H1 (cell line): ENCODE data around the gene POLR2I. TPM values are rescaled to one million over a fixed set of nuclear protein-coding genes. Genes with fewer than 3 reads are reported as not detected.

ENCODE experiments used
- CTCF ChIA-PET: fragments of 300-600 bp; sonication (Branson Sonifier 250); formaldehyde crosslinking; loops from one replicate; lab custom pipeline; 2021; ENCODE audit not compliant: partially characterized antibody; lab: Charles Lee
- POLR2A ChIA-PET: fragments of 300-600 bp; sonication (Branson Sonifier 250); formaldehyde crosslinking; loops from one replicate; lab custom pipeline; 2021; ENCODE audit warnings: inconsistent platforms; ENCODE audit not compliant: partially characterized antibody; lab: Charles Lee
- DNase-seq, 2 experiments: peaks; one replicate each; pipeline versions ENCODE4 v3.0.0 to v3.0.0-alpha.2; 2010 to 2022; ENCODE audit warnings: low spot score in 2 of 2, low read depth in 1 of 2, mixed read lengths in 1 of 2
- FAIRE-seq: peaks from 2 replicates; lab custom pipeline; 2011; peaks lifted over from hg19 to GRCh38; lab: Jason Lieb, UNC
- H2AFZ ChIP-seq: 2 replicates; pipeline ENCODE4 v1.8.1; 2012; ENCODE audit warnings: low read length, inconsistent platforms
- H2AK5ac ChIP-seq: 2 replicates; pipeline ENCODE4 v1.6.1; 2013; ENCODE audit warnings: low read depth, low read length
- H2BK120ac ChIP-seq: replicated peaks from 2 replicates; pipeline ENCODE3; 2013; ENCODE audit warnings: low read depth, low read length, inconsistent platforms
- H2BK12ac ChIP-seq: 2 replicates; pipeline ENCODE4 v1.6.1; 2013; ENCODE audit warnings: low read depth, low read length
- H2BK15ac ChIP-seq: 2 replicates; pipeline ENCODE4 v1.6.1; 2013; ENCODE audit warnings: low read length
- H2BK20ac ChIP-seq: 2 replicates; pipeline ENCODE4 v1.6.1; 2013; ENCODE audit warnings: low read length
- H2BK5ac ChIP-seq: 2 replicates; pipeline ENCODE4 v1.6.1; 2013; ENCODE audit warnings: low read depth, low read length
- H3K14ac ChIP-seq: 2 replicates; pipeline ENCODE4 v1.6.1; 2013; ENCODE audit warnings: inconsistent platforms; ENCODE audit not compliant: insufficient read length
- H3K18ac ChIP-seq: 2 replicates; pipeline ENCODE4 v1.6.1; 2013; ENCODE audit warnings: low read length; ENCODE audit errors: extremely low read depth
- H3K23ac ChIP-seq: 2 replicates; pipeline ENCODE4 v1.6.1; 2013; ENCODE audit warnings: inconsistent platforms; ENCODE audit not compliant: insufficient read length
- H3K23me2 ChIP-seq: 2 replicates; pipeline ENCODE4 v1.6.1; 2013; ENCODE audit warnings: low read depth, low read length
- H3K27ac ChIP-seq: 2 replicates; pipeline ENCODE4 v1.6.1; 2011; ENCODE audit warnings: low read depth, low read length, inconsistent platforms
- H3K27me3 ChIP-seq, 4 experiments: replicated peaks in 1 of 4; 1 replicate in 1 of 4; 2 replicates in 3 of 4; pipeline versions ENCODE4 v1.6.1 to v1.8.1; 2011 to 2013; ENCODE audit warnings: low read length in 3 of 4, mild to moderate bottlenecking in 3 of 4, inconsistent platforms in 2 of 4, mixed read lengths in 2 of 4, moderate library complexity in 1 of 4; ENCODE audit not compliant: control insufficient read depth in 3 of 4, insufficient read depth in 3 of 4; ENCODE audit errors: extremely low read depth in 1 of 4
- H3K36me3 ChIP-seq, 4 experiments: 2 replicates each; pipeline versions ENCODE4 v1.6.1 to v1.8.1; 2011 to 2013; ENCODE audit warnings: mild to moderate bottlenecking in 4 of 4, low read length in 3 of 4, moderate library complexity in 2 of 4, control low read depth in 1 of 4, inconsistent platforms in 1 of 4; ENCODE audit not compliant: insufficient read depth in 4 of 4, control insufficient read depth in 2 of 4
- H3K4ac ChIP-seq: replicated peaks from 2 replicates; pipeline ENCODE3; 2013; ENCODE audit warnings: low read length, low read depth, mixed read lengths, inconsistent platforms; ENCODE audit not compliant: insufficient read length
- H3K4me1 ChIP-seq, 4 experiments: replicated peaks in 1 of 4; 1 replicate in 1 of 4; 2 replicates in 3 of 4; pipeline versions ENCODE4 v1.6.1 to v1.8.1; 2011 to 2013; ENCODE audit warnings: low read length in 3 of 4, inconsistent platforms in 2 of 4, mixed read lengths in 1 of 4; ENCODE audit not compliant: insufficient read depth in 4 of 4, control insufficient read depth in 3 of 4
- H3K4me2 ChIP-seq, 2 experiments: 2 replicates each; pipeline versions ENCODE4 v1.6.1 to v1.8.1; 2011 to 2013; ENCODE audit warnings: low read depth in 2 of 2, low read length in 2 of 2, control low read depth in 1 of 2, inconsistent platforms in 1 of 2, mild to moderate bottlenecking in 1 of 2; ENCODE audit not compliant: insufficient read depth in 1 of 2
- H3K4me3 ChIP-seq, 4 experiments: fragments of 200-600, 300-600 bp in 1 of 4; sonication (generic), shearing (Covaris generic), sonication (Bioruptor Twin) in 1 of 4; 2 replicates each; pipeline versions ENCODE4 v1.5.1 to v1.8.1; 2011 to 2016; ENCODE audit warnings: low read length in 4 of 4, low read depth in 3 of 4, control low read depth in 2 of 4, inconsistent platforms in 2 of 4, mild to moderate bottlenecking in 2 of 4, mixed read lengths in 1 of 4, moderate library complexity in 1 of 4; ENCODE audit not compliant: insufficient read depth in 2 of 4; ENCODE audit errors: extremely low read depth in 1 of 4
- H3K56ac ChIP-seq: replicated peaks from 2 replicates; pipeline ENCODE3; 2013; ENCODE audit warnings: low read depth, mild to moderate bottlenecking, mixed read lengths, low read length, inconsistent platforms; ENCODE audit not compliant: insufficient read length
- H3K79me1 ChIP-seq: 2 replicates; pipeline ENCODE4 v1.6.1; 2013; ENCODE audit warnings: low read depth, low read length, control low read depth
- H3K79me2 ChIP-seq, 2 experiments: 2 replicates each; pipeline versions ENCODE4 v1.6.1 to v1.8.1; 2012 to 2013; ENCODE audit warnings: low read length in 2 of 2, mild to moderate bottlenecking in 2 of 2, inconsistent platforms in 1 of 2; ENCODE audit not compliant: insufficient read depth in 2 of 2, control insufficient read depth in 1 of 2
- H3K9ac ChIP-seq, 4 experiments: replicated peaks in 1 of 4; 1 replicate in 1 of 4; 2 replicates in 3 of 4; pipeline versions ENCODE4 v1.6.1 to v1.8.1; 2011 to 2013; ENCODE audit warnings: low read depth in 3 of 4, low read length in 3 of 4, control low read depth in 2 of 4, mild to moderate bottlenecking in 2 of 4, moderate library complexity in 2 of 4, inconsistent platforms in 1 of 4; ENCODE audit errors: extremely low read depth in 1 of 4
- H3K9me3 ChIP-seq, 2 experiments: 2 replicates each; pipeline versions ENCODE4 v1.6.1 to v1.8.1; 2012 to 2013; ENCODE audit warnings: mild to moderate bottlenecking in 2 of 2, moderate library complexity in 2 of 2, control low read depth in 1 of 2, inconsistent platforms in 1 of 2, low read depth in 1 of 2, low read length in 1 of 2, mixed read lengths in 1 of 2; ENCODE audit not compliant: insufficient read depth in 2 of 2
- H4K20me1 ChIP-seq, 2 experiments: replicated peaks in 1 of 2; 2 replicates each; pipeline versions ENCODE3 to v1.8.1; 2011 to 2013; ENCODE audit warnings: inconsistent platforms in 2 of 2, low read length in 2 of 2, mild to moderate bottlenecking in 1 of 2; ENCODE audit not compliant: insufficient read depth in 2 of 2, control insufficient read depth in 1 of 2
- H4K5ac ChIP-seq: 2 replicates; pipeline ENCODE4 v1.6.1; 2013; ENCODE audit warnings: low read length, low read depth, mixed read lengths, inconsistent platforms; ENCODE audit not compliant: insufficient read length
- H4K8ac ChIP-seq: 2 replicates; pipeline ENCODE4 v1.8.0; 2013; ENCODE audit warnings: mild to moderate bottlenecking, moderate library complexity, low read length, inconsistent platforms; ENCODE audit not compliant: insufficient read depth; ENCODE audit errors: extremely low read depth
- H4K91ac ChIP-seq: replicated peaks from 2 replicates; pipeline ENCODE3; 2013; ENCODE audit warnings: low read length, mixed read lengths, inconsistent platforms; ENCODE audit not compliant: insufficient read length
- BRCA1 ChIP-seq: IDR thresholded peaks from 2 replicates; pipeline ENCODE4 v1.6.1; 2012; ENCODE audit warnings: low read depth, low read length, improper control_type of control experiment
- CEBPB ChIP-seq: IDR thresholded peaks from 2 replicates; pipeline ENCODE4 v1.6.1; 2012; ENCODE audit warnings: low read depth, low read length
- CHD2 ChIP-seq: IDR thresholded peaks from 2 replicates; pipeline ENCODE4 v1.6.1; 2012; ENCODE audit warnings: low read length, improper control_type of control experiment
- EP300 ChIP-seq, 2 experiments: IDR thresholded peaks; 1 replicate in 1 of 2; 2 replicates in 1 of 2; pipeline ENCODE4 v1.6.1; 2011 to 2012; ENCODE audit warnings: low read depth in 2 of 2, low read length in 2 of 2, mild to moderate bottlenecking in 2 of 2, borderline replicate concordance in 1 of 2, inconsistent platforms in 1 of 2, moderate library complexity in 1 of 2
- JUN ChIP-seq: IDR thresholded peaks from 2 replicates; pipeline ENCODE4 v1.6.1; 2011; ENCODE audit warnings: low read depth, mild to moderate bottlenecking, improper control_type of control experiment, low read length
- KDM4A ChIP-seq: IDR thresholded peaks from one replicate; pipeline ENCODE4 v1.7.1; 2012; ENCODE audit warnings: low read depth, mild to moderate bottlenecking, moderate library complexity, low read length, inconsistent platforms; ENCODE audit not compliant: severe bottlenecking
- POLR2A ChIP-seq, 2 experiments: IDR thresholded peaks; 1 replicate in 1 of 2; 2 replicates in 1 of 2; pipeline ENCODE4 v1.6.1; 2011; ENCODE audit warnings: low read depth in 2 of 2, low read length in 2 of 2, mild to moderate bottlenecking in 2 of 2; ENCODE audit errors: control extremely low read depth in 1 of 2
- SP1 ChIP-seq: IDR thresholded peaks from 2 replicates; pipeline ENCODE4 v1.6.1; 2011; ENCODE audit warnings: low read depth, low read length
- SP2 ChIP-seq: IDR thresholded peaks from 2 replicates; pipeline ENCODE4 v1.6.1; 2012; ENCODE audit warnings: mild to moderate bottlenecking, low read length, inconsistent platforms
- YY1 ChIP-seq: IDR thresholded peaks from 2 replicates; pipeline ENCODE4 v1.6.1; 2011; ENCODE audit warnings: low read depth, mild to moderate bottlenecking, low read length
- WGBS, 2 experiments: shearing (Covaris generic) in 1 of 2; methylation state at CpG; one replicate each; pipeline versions ENCODE4 v1.1.6 to v1.1.7; 2013 to 2015; ENCODE audit warnings: low lambda C conversion rate in 2 of 2, mixed read lengths in 2 of 2, inconsistent platforms in 1 of 2, low coverage in 1 of 2, missing lambda C conversion rate in 1 of 2; ENCODE audit not compliant: insufficient replicate concordance in 2 of 2, insufficient coverage in 1 of 2, insufficient read length in 1 of 2; ENCODE audit errors: extremely low coverage in 1 of 2, missing lambda C conversion rate in 1 of 2; 5-methylcytosine and 5-hydroxymethylcytosine counted together
- polyA plus RNA-seq, 7 experiments: library from polyadenylated mRNA; depleted of rRNA in 3 of 7; stranded (reverse) in 5 of 7; unstranded in 2 of 7; fragments of >200 nt in 5 of 7; fragments of 200-250 nt in 2 of 7; gene quantifications; 1 replicate in 5 of 7; 2 replicates in 1 of 7; 4 replicates in 1 of 7; pipeline versions ENCODE4 v1.2.1 to v1.2.3, GENCODE V29; 2011 to 2013; ENCODE audit warnings: missing spikeins in 2 of 7, mixed read lengths in 2 of 7
- total RNA-seq: library from RNA; stranded (reverse); fragmentation: NEBNext Ultra II Directional; extraction: Animal tissue kit (Norgen Biotek cat#: 25700); gene quantifications from 2 replicates; pipeline ENCODE4 v1.2.1, GENCODE V29; 2021
- TF ChIP-seq, protein P1 (sequence below), 3 experiments: IDR thresholded peaks; 1 replicate in 2 of 3; 2 replicates in 1 of 3; pipeline versions ENCODE4 v1.5.1 to v1.6.1; 2011; ENCODE audit warnings: low read length in 3 of 3, mild to moderate bottlenecking in 3 of 3, inconsistent platforms in 2 of 3, low read depth in 1 of 3, moderate library complexity in 1 of 3; ENCODE audit not compliant: insufficient read depth in 1 of 3; ENCODE audit errors: control extremely low read depth in 1 of 3

The POLR2I gene
- total and polyA plus RNA-seq, 2 of the 8 experiments (the other 6 are each of a cell fraction or from before 2014, with no cell fraction given), result 143 to 150 TPM

DNA sequence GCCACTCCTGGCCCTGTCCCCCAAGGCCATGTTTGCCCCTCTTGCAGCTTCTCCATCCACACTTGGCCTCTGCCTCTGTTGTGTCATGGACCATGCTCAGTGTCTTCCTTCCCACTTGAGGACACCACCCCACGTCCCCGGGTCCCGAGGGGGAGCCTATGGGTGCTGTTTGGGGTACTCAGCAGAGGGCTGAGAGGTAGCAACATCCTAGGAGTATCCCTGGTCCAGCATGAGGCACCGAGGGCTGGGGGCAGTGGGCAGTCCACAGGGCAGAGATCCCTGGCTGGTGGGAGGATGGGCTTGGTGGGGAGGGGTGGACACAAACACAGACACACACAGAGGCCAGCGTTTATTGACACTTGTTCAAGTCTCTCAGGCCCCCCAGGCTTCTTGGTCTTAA, 35.9 kb upstream of the POLR2I start:
- peaks cover 0 to 12% of the 10 kb centered on the region in 2 experiments for H4K20me1 ChIP-seq
- no peak overlapping the region for H2BK15ac ChIP-seq
- no peak overlapping the region for H2AK5ac ChIP-seq
- H3K23ac ChIP-seq, result no peak overlapping the region
- no peak overlapping the region for H2AFZ ChIP-seq
- no peak overlapping the region for H2BK12ac ChIP-seq
- H2BK20ac ChIP-seq, result no peak overlapping the region
- ChIA-PET POLR2A (interaction anchor here (0.6 to 4.2 kb wide), 17 partner anchors 8 to 339 kb away, joined by 3 to 29 read pairs (median 4); partner anchors contain the start of genes POLR2I, TBCB and ZNF566), CTCF (interaction anchor here (0.8 to 2.9 kb wide), 4 partner anchors 14 to 22 kb away, joined by 3 to 17 read pairs (median 4); no protein-coding TSS in a partner anchor)
- no peak overlapping the region for H2BK5ac ChIP-seq
- H3K36me3 ChIP-seq, result peaks cover 12 to 41% (median 23%) of the 10 kb centered on the region in 4 experiments
- DNase-seq (no peak), FAIRE-seq (no peak)
- H4K5ac ChIP-seq, result no peak overlapping the region
- no peak overlapping the region for H3K18ac ChIP-seq
- TF ChIP-seq KDM4A (no peak), CEBPB (no peak), SP2 (no peak), CHD2 (no peak), EP300 (IDR thresholded peaks at IDR 0.05; ENCODE audit: borderline replicate concordance in 1 of 2, low read depth in 2 of 2, low read length in 2 of 2) (no peak), POLR2A (IDR thresholded peaks at IDR 0.05; ENCODE audit: control extremely low read depth in 1 of 2, low read depth in 2 of 2, low read length in 2 of 2) (no peak), BRCA1 (no peak), JUN (no peak), SP1 (no peak), YY1 (no peak)
- TF ChIP-seq, protein P1, sequence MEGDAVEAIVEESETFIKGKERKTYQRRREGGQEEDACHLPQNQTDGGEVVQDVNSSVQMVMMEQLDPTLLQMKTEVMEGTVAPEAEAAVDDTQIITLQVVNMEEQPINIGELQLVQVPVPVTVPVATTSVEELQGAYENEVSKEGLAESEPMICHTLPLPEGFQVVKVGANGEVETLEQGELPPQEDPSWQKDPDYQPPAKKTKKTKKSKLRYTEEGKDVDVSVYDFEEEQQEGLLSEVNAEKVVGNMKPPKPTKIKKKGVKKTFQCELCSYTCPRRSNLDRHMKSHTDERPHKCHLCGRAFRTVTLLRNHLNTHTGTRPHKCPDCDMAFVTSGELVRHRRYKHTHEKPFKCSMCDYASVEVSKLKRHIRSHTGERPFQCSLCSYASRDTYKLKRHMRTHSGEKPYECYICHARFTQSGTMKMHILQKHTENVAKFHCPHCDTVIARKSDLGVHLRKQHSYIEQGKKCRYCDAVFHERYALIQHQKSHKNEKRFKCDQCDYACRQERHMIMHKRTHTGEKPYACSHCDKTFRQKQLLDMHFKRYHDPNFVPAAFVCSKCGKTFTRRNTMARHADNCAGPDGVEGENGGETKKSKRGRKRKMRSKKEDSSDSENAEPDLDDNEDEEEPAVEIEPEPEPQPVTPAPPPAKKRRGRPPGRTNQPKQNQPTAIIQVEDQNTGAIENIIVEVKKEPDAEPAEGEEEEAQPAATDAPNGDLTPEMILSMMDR (IDR thresholded peaks at IDR 0.05; ENCODE audit: control extremely low read depth in 1 of 3, insufficient read depth in 1 of 3, low read depth in 1 of 3, low read length in 3 of 3), result no peak
- 95% methylated on average over 5 of the region's 5 CpGs; no CpG with 5 or more reads in 1 of the 2 experiments for WGBS, 2 experiments
- no peak overlapping the region for H4K91ac ChIP-seq
- no peaks in the 10 kb centered on the region for H3K9me3 ChIP-seq
- peaks cover 0 to 5% (median 0%) of the 10 kb centered on the region in 4 experiments; a peak in 1 of 7 replicates for H3K4me1 ChIP-seq
- no peaks in the 10 kb centered on the region for H3K27me3 ChIP-seq
- H3K4me2 ChIP-seq, result peak overlapping the region in 1 of 2 experiments; percentile 97; a peak in 1 of 4 replicates
- no peak overlapping the region for H3K4ac ChIP-seq
- no peak overlapping the region for H4K8ac ChIP-seq
- 0 out of 7 replicates have a peak overlapping the region, but pooled peaks of 1 of the 4 experiments have one; percentile 22 for H3K9ac ChIP-seq
- no peaks in the 10 kb centered on the region for H3K79me2 ChIP-seq
- no peak overlapping the region for H3K56ac ChIP-seq
- no peak overlapping the region for H3K4me3 ChIP-seq
- H3K27ac ChIP-seq, result no peak overlapping the region
- H2BK120ac ChIP-seq, result no peak overlapping the region
- no peak overlapping the region for H3K14ac ChIP-seq
- peaks cover 13% of the 10 kb centered on the region; the same call in 1 of the 2 replicates for H3K23me2 ChIP-seq
- H3K79me1 ChIP-seq, result no peaks in the 10 kb centered on the region
